Nephron progenitor cell (in vitro differentiated cells): ENCODE measurements around the gene IFT52.

Experiments
- DNase-seq: peaks from one replicate; pipeline ENCODE4 v3.0.0; 2021
- H3K27ac Mint-ChIP-seq: 2 replicates; pipeline ENCODE4 v1.8.0; 2021; ENCODE audit warnings: mild to moderate bottlenecking, moderate library complexity, mixed read lengths
- H3K27me3 Mint-ChIP-seq: 2 replicates; pipeline ENCODE4 v1.8.0; 2021; ENCODE audit warnings: mild to moderate bottlenecking, low read depth, mixed read lengths; ENCODE audit not compliant: poor library complexity
- H3K36me3 Mint-ChIP-seq: 2 replicates; pipeline ENCODE4 v1.8.0; 2021; ENCODE audit warnings: low read depth, mixed read lengths
- H3K4me1 Mint-ChIP-seq: 2 replicates; pipeline ENCODE4 v1.8.0; 2021; ENCODE audit warnings: mixed read lengths
- H3K4me3 Mint-ChIP-seq: 2 replicates; pipeline ENCODE4 v1.8.0; 2021; ENCODE audit warnings: mild to moderate bottlenecking, moderate library complexity, mixed read lengths
- H3K9me3 Mint-ChIP-seq: 2 replicates; pipeline ENCODE4 v1.8.0; 2021; ENCODE audit warnings: mild to moderate bottlenecking, moderate library complexity, mixed read lengths
- CTCF ChIP-seq: fragments of 200-600 bp; sonication (generic); IDR thresholded peaks from 2 replicates; pipeline ENCODE4 v1.5.0; 2021; ENCODE audit warnings: antibody characterized with exemption

IFT52 gene

DNA sequence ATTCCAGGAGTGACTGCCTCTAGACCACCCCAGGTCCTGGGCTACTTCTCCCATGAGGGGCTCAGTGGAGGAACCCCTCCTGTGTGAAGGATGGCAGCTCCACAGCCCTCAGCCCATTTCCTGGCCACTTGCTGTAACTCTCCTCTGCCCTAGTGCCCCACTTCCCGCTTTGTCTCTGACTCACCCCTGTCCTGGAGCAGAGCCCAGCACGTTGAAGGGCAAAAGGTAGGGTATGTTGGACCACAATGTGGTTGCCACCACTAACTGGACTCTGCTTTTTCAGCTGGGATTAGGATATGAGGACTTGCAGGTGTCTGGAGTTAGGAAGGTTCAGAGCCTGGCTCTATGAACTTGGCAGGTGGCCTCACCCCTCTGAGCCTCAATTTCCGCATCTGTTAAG, 78.6 kb downstream of the IFT52 start:
- Mint-ChIP-seq H3K36me3 (peaks cover 11% of the 10 kb centered on the region), H3K4me1 (peaks cover 26% of the 10 kb centered on the region), H3K9me3 (no peaks in the 10 kb centered on the region), H3K27me3 (peaks cover 19% of the 10 kb centered on the region), H3K27ac (no peak overlapping the region), H3K4me3 (no peak overlapping the region)
- TF ChIP-seq CTCF, result no peak
- DNase-seq, result no peak

GRCh38 chr20:43670423-43670822, 79.7 kb downstream of the IFT52 start:
- H3K4me1 Mint-ChIP-seq, result peaks cover 19% of the 10 kb centered on the region
- DNase-seq, result no peak
- peaks cover 10% of the 10 kb centered on the region for H3K27me3 Mint-ChIP-seq
- H3K27ac Mint-ChIP-seq, result no peak overlapping the region
- peaks cover 13% of the 10 kb centered on the region for H3K36me3 Mint-ChIP-seq
- no peak for TF ChIP-seq CTCF
- no peak overlapping the region for H3K4me3 Mint-ChIP-seq
- no peaks in the 10 kb centered on the region for H3K9me3 Mint-ChIP-seq

GRCh38 chr20:43676368-43676767, 85.6 kb downstream of the IFT52 start:
- H3K9me3 Mint-ChIP-seq, result no peaks in the 10 kb centered on the region
- no peak overlapping the region for H3K27ac Mint-ChIP-seq
- H3K4me1 Mint-ChIP-seq, result peaks cover 14% of the 10 kb centered on the region
- H3K4me3 Mint-ChIP-seq, result no peak overlapping the region
- DNase-seq, result no peak
- H3K36me3 Mint-ChIP-seq, result peaks cover 43% of the 10 kb centered on the region
- no peak for TF ChIP-seq CTCF
- H3K27me3 Mint-ChIP-seq, result peaks cover 5% of the 10 kb centered on the region

- no peak for DNase-seq
- Mint-ChIP-seq H3K27me3 (no peaks in the 10 kb centered on the region), H3K4me1 (peaks cover 18% of the 10 kb centered on the region), H3K36me3 (peaks cover 25% of the 10 kb centered on the region), H3K27ac (peak overlapping the region; percentile 3), H3K4me3 (no peak overlapping the region), H3K9me3 (no peaks in the 10 kb centered on the region)
- no peak for TF ChIP-seq CTCF
Observed at GRCh38 chr20:43680981-43681380, 90.2 kb downstream of the IFT52 start.

- DNase-seq, result no peak
- Mint-ChIP-seq H3K27ac (peak overlapping the region; percentile 85), H3K27me3 (no peaks in the 10 kb centered on the region)
Observed at GRCh38 chr20:43681468-43681942, 90.8 kb downstream of the IFT52 start.

More at GRCh38 chr20:43681468-43681942, 90.8 kb downstream of the IFT52 start:
- Mint-ChIP-seq H3K4me1 (peaks cover 18% of the 10 kb centered on the region), H3K9me3 (no peaks in the 10 kb centered on the region), H3K36me3 (peaks cover 23% of the 10 kb centered on the region), H3K4me3 (no peak overlapping the region)
- no peak for TF ChIP-seq CTCF
